GM23338 (cell line): ENCODE results near the gene RALY.

Experiments
- CREB1 ChIP-seq: fragments of 250-450 bp; sonication (Bioruptor Pico); IDR thresholded peaks from 2 replicates; pipeline ENCODE4 v1.5.0; 2020; ENCODE audit warnings: low read depth, mild to moderate bottlenecking, moderate library complexity
- CTCF ChIP-seq, 2 experiments: fragments of 200-600 bp in 1 of 2; sonication (generic) in 1 of 2; conservative IDR thresholded peaks; 2 replicates each; pipeline versions ENCODE4 v1.5.1 to v1.6.1; 2016 to 2017; ENCODE audit warnings: antibody characterized with exemption in 2 of 2, low read depth in 2 of 2, mild to moderate bottlenecking in 2 of 2, moderate library complexity in 1 of 2
- EZH2 ChIP-seq: fragments of 200-600 bp; sonication (generic); IDR thresholded peaks from one replicate; pipeline ENCODE4 v1.8.0; 2017; ENCODE audit warnings: antibody characterized with exemption, mild to moderate bottlenecking, low read depth; ENCODE audit not compliant: unreplicated experiment
- EZH2phosphoT487 ChIP-seq: fragments of 200-600 bp; sonication (generic); IDR thresholded peaks from one replicate; pipeline ENCODE4 v1.8.1; 2018; ENCODE audit warnings: antibody characterized with exemption; ENCODE audit not compliant: unreplicated experiment
- JUNB ChIP-seq: IDR thresholded peaks from one replicate; pipeline ENCODE4 v1.6.1; 2016; ENCODE audit warnings: antibody characterized with exemption; ENCODE audit not compliant: unreplicated experiment
- NANOG ChIP-seq: IDR thresholded peaks from 2 replicates; pipeline ENCODE4 v1.6.1; 2016; ENCODE audit warnings: antibody characterized with exemption, borderline replicate concordance
- POLR2AphosphoS5 ChIP-seq: IDR thresholded peaks from 2 replicates; pipeline ENCODE4 v1.6.1; 2016; ENCODE audit warnings: antibody characterized with exemption, low read depth
- REST ChIP-seq: IDR thresholded peaks from one replicate; pipeline ENCODE4 v1.6.1; 2018; ENCODE audit warnings: antibody characterized with exemption; ENCODE audit not compliant: unreplicated experiment
- ZNF331 ChIP-seq: fragments of 250-450 bp; sonication (Bioruptor Pico); IDR thresholded peaks from 2 replicates; pipeline ENCODE4 v1.5.0; 2020; ENCODE audit warnings: low read depth, mild to moderate bottlenecking, moderate library complexity
- ZNF462 ChIP-seq: fragments of 250-450 bp; sonication (Bioruptor Pico); IDR thresholded peaks from 2 replicates; pipeline ENCODE4 v1.5.0; 2020; ENCODE audit warnings: mild to moderate bottlenecking, moderate library complexity

DNA sequence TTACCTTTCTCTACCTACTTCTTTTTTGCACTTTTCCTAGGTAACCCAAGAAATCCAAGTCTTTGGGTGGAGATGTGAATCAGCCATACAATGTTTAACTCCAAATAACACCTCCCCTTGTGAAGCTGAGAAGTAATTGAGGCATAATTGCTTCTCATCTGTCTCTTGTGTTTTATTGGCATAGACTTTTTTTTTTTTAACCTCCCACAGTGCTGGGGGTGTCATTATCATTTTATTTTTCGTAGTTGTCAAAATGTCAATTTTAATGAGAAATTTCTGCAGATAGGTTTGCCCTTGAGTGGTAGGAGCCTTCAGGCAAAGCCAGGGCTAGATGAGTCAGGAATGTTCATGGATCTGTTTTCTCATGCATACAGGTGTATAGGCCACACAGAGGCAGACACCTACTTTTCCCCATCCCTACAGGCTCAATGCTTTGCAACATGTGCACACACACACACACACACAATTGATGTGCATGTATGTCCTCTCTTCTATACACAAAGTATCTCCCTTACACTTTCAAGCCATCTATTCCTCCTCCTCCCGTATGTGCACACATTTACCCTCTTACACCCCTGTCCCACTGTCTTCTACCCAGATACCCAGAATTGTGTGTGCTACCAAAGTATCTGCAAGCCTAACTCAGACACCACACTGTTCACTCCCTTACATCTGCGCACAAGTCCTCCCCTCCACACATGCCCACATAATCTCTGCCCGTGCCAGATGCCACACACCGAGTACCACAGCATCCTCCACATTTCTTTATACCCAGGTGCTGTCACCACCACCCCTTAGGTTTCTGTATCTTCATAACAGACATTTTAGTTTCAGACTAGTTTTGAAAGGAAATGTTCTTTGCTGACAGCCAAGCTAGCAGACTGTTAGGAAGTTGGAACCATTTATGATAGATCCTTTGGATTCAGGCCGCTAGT, 22.0 kb downstream of the RALY start:
- TF ChIP-seq CTCF (conservative IDR thresholded peaks at IDR 0.05; ENCODE audit: low read depth in 2 of 2): no peak
- no peak for TF ChIP-seq EZH2phosphoT487
- no peak for TF ChIP-seq EZH2
- TF ChIP-seq POLR2AphosphoS5: no peak
- no peak for TF ChIP-seq ZNF331
- no peak for TF ChIP-seq CREB1 (CRISPR knock-in tag)
- no peak for TF ChIP-seq REST
- TF ChIP-seq JUNB: no peak
- no peak for TF ChIP-seq ZNF462 (CRISPR knock-in tag)
- no peak for TF ChIP-seq NANOG
